HG03045 (cell line): ENCODE data around the gene ATXN10.
"Not testable (repeated sequence)": the region's sequence is repeated elsewhere in the genome, so short reads cannot be mapped to it uniquely, and the experiment has no call there.

ENCODE experiments used
- ATAC-seq: cut with Tn5 transposase; IDR thresholded peaks from one replicate; pipeline ENCODE4 v1.9.1; 2021; ENCODE audit warnings: mild to moderate bottlenecking, moderate library complexity; ENCODE audit not compliant: unreplicated experiment

ATXN10 gene

GRCh38 chr22:45676024-45676423, 4.4 kb downstream of the ATXN10 start:
- no peak for ATAC-seq

- no peak for ATAC-seq
Observed at GRCh38 chr22:45677063-45677462, 5.4 kb downstream of the ATXN10 start.

GRCh38 chr22:45678961-45679912, 7.6 kb downstream of the ATXN10 start:
- no peak for ATAC-seq

GRCh38 chr22:45680932-45681700, 9.5 kb downstream of the ATXN10 start:
- no peak for ATAC-seq

GRCh38 chr22:45682064-45682463, 10.4 kb downstream of the ATXN10 start:
- ATAC-seq: no peak

GRCh38 chr22:45682773-45683172, 11.1 kb downstream of the ATXN10 start:
- ATAC-seq: not testable (repeated sequence)

- ATAC-seq: no peak
Observed at GRCh38 chr22:45683248-45683647, 11.6 kb downstream of the ATXN10 start.

- no peak for ATAC-seq
Observed at GRCh38 chr22:45683680-45684079, 12.0 kb downstream of the ATXN10 start.

GRCh38 chr22:45684169-45684568, 12.5 kb downstream of the ATXN10 start:
- no peak for ATAC-seq

GRCh38 chr22:45684752-45685574, 13.3 kb downstream of the ATXN10 start:
- no peak for ATAC-seq

GRCh38 chr22:45686004-45686403, 14.4 kb downstream of the ATXN10 start:
- ATAC-seq: no peak

- ATAC-seq: no peak
Observed at GRCh38 chr22:45686836-45687235, 15.2 kb downstream of the ATXN10 start.

GRCh38 chr22:45688600-45689080, 17.0 kb downstream of the ATXN10 start:
- no peak for ATAC-seq

- no peak for ATAC-seq
Observed at GRCh38 chr22:45689211-45689610, 17.6 kb downstream of the ATXN10 start.

GRCh38 chr22:45690008-45690407, 18.4 kb downstream of the ATXN10 start:
- ATAC-seq: no peak

GRCh38 chr22:45692549-45692948, 20.9 kb downstream of the ATXN10 start:
- ATAC-seq: no peak

GRCh38 chr22:45693835-45694234, 22.2 kb downstream of the ATXN10 start:
- no peak for ATAC-seq

- ATAC-seq: no peak
Observed at GRCh38 chr22:45696227-45696626, 24.6 kb downstream of the ATXN10 start.

- no peak for ATAC-seq
Observed at GRCh38 chr22:45698094-45698493, 26.5 kb downstream of the ATXN10 start.

GRCh38 chr22:45702981-45703380, 31.3 kb downstream of the ATXN10 start:
- no peak for ATAC-seq

GRCh38 chr22:45703758-45704157, 32.1 kb downstream of the ATXN10 start:
- no peak for ATAC-seq
